Skeletal muscle satellite cell (primary cell): ENCODE data around the gene CYP17A1.
A peak's percentile ranks its signal among the peaks of the same experiment; 100 is the strongest.
"Not testable (repeated sequence)": the region's sequence is repeated elsewhere in the genome, so short reads cannot be mapped to it uniquely, and the experiment has no call there.

Source experiments
- H3K27me3 ChIP-seq: 2 replicates; pipeline ENCODE4 v1.7.0; 2013; ENCODE audit warnings: low read length; ENCODE audit not compliant: control insufficient read depth, insufficient read depth
- H3K36me3 ChIP-seq: 2 replicates; pipeline ENCODE4 v1.7.0; 2013; ENCODE audit warnings: mild to moderate bottlenecking, control low read depth, low read length; ENCODE audit not compliant: insufficient read depth
- H3K4me1 ChIP-seq: 2 replicates; pipeline ENCODE4 v1.7.0; 2013; ENCODE audit warnings: low read length; ENCODE audit not compliant: control insufficient read depth, insufficient read depth
- H3K4me2 ChIP-seq: 2 replicates; pipeline ENCODE4 v1.7.0; 2013; ENCODE audit warnings: mild to moderate bottlenecking, low read length
- H3K4me3 ChIP-seq: 2 replicates; pipeline ENCODE4 v1.7.0; 2013; ENCODE audit warnings: low read length
- H3K9ac ChIP-seq: 2 replicates; pipeline ENCODE4 v1.7.0; 2013; ENCODE audit warnings: mild to moderate bottlenecking, low read depth, low read length, moderate library complexity
- H3K9me3 ChIP-seq: replicated peaks from 2 replicates; pipeline ENCODE4 v1.7.0; 2013; ENCODE audit warnings: mild to moderate bottlenecking, control low read depth, low read length

Gene CYP17A1

DNA sequence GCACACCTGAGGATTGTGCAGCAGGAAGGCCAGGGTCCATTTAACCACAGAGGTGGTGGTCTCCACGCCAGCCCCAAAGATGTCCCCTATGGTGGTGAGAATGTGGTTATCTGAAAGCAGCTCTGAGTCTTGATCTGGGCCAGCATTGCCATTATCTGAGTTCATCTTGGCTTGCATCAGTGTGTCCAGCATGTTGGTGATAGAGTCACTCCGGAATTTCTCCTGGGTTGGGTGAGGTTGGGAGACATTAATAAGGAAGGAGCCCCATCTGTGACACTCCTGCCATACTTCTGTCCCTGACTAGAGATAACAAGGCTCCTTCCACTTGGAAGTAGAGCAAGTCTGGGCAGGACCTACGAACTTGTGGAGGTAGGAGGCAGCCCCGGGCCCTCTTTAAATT lies 4.2 kb downstream of the CYP17A1 start:
- Histone ChIP-seq H3K9ac (no peak overlapping the region), H3K27me3 (peaks cover 4% of the 10 kb centered on the region), H3K9me3 (no peaks in the 10 kb centered on the region), H3K4me2 (no peak overlapping the region), H3K4me1 (no peaks in the 10 kb centered on the region), H3K36me3 (no peaks in the 10 kb centered on the region), H3K4me3 (no peak overlapping the region)

DNA sequence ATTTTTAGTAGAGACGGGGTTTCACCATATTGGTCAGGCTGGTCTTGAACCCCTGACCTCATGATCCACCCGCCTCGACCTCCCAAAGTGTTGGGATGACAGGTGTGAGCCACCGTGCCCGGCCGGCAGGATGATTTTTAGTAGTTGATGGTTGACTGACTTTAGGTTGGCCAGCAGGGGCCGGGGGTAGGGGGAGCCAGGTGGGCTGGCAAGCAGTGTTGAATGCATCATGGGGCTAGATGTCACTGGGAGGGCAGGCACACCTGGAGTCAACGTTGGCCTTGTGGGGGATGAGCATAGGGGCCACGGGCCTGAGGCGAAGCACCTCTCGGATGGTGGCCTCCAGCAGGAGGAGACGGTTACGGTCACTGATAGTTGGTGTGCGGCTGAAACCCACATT lies 5.0 kb downstream of the CYP17A1 start:
- H3K36me3 ChIP-seq, result no peaks in the 10 kb centered on the region
- no peaks in the 10 kb centered on the region for H3K4me1 ChIP-seq
- no peaks in the 10 kb centered on the region for H3K9me3 ChIP-seq
- H3K4me3 ChIP-seq, result no peak overlapping the region
- H3K9ac ChIP-seq, result no peak overlapping the region
- no peak overlapping the region for H3K4me2 ChIP-seq
- H3K27me3 ChIP-seq, result peaks cover 4% of the 10 kb centered on the region

DNA sequence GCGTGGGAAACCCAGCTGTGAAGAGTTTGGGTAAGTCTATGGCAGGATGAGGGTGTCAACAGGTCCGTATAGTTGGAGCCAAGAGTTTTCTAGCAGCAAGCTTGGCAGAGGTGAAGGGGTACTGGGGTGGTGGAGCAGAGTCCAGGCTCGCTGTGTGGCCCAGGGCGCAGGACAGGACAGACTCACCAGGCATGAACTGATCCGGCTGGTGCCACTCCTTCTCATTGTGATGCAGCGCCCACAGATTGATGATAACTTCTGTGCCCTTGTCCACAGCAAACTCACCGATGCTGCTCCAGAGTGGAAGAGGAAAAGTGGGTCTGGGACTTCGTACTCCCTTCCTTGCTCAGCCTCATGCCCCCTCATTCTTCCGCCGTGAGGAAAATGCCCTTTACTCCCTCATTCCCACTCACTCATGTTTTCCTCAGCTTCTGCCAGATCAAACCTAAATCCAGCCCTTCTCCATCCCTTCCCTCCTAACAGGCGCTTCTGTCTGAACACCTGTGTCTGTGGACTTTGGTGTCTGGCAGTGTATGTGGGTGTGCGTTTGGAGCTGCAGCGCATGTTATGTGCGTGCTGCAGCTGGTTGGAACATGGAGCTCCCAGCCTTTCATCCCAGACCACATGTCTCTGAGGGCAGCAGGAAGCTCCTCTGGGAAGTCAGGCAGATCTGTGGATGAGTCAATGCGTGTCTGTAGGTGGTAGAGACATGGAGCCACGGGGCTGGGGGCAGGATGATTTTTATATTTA lies 5.7 kb downstream of the CYP17A1 start:
- Histone ChIP-seq H3K27me3 (peaks cover 4% of the 10 kb centered on the region), H3K4me3 (no peak overlapping the region), H3K4me2 (no peak overlapping the region), H3K4me1 (no peaks in the 10 kb centered on the region), H3K9me3 (no peaks in the 10 kb centered on the region), H3K9ac (no peak overlapping the region), H3K36me3 (no peaks in the 10 kb centered on the region)

DNA sequence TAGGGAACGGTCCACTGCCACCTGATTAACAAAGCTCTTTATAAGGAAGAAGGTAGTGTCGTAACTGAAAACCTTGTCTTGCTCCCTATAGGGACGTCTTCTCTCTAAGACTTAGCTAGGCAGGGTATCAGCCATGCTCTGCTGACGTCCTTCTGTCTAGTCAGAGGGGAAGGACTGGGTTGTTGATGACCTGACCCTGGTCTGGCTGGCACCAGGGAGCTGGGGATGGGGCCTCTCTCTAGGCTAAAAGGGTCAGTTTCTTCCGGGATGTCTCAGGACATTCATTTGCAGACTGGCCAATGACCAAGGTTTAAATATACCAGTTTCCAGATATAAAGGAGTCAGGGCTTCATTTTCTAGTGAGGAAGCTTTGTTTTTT lies 9.6 kb downstream of the CYP17A1 start:
- Histone ChIP-seq H3K9me3 (no peaks in the 10 kb centered on the region), H3K36me3 (no peaks in the 10 kb centered on the region), H3K4me1 (no peaks in the 10 kb centered on the region), H3K9ac (no peak overlapping the region), H3K4me2 (no peak overlapping the region), H3K4me3 (no peak overlapping the region), H3K27me3 (peaks cover 4% of the 10 kb centered on the region)

DNA sequence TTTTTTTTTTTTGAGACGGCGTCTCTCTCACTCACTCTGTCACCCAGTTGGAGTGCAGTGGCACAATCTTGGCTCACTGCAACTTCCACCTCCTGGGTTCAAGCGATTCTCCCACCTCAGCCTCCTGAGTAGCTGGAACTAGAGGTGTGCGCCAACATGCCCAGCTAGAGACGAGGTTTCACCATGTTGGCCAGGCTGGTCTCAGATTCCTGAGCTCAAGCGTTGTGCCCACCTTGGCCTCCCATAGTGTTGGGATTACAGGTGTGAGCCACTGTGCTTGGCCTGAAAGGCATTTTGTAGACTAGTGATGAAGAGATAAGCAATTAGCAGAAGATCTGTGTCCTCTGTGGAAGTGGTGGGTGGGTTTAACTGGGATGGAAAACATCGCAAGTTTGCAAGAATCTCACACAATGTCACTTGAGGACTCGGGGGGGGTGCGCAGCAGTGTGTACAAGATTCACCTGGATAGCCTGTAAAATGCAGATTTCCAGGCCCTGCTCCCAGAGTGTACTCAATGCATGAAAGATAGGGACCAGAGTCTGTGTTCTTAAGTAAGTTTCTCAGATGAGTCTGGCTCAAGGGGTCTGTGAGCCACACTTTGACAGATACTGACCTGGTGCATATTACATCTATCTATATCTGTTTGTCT lies 10.9 kb downstream of the CYP17A1 start:
- Histone ChIP-seq H3K4me2 (no peak overlapping the region), H3K4me1 (no peaks in the 10 kb centered on the region), H3K27me3 (peaks cover 4% of the 10 kb centered on the region), H3K9ac (no peak overlapping the region), H3K4me3 (no peak overlapping the region), H3K36me3 (no peaks in the 10 kb centered on the region), H3K9me3 (no peaks in the 10 kb centered on the region)

GRCh38 chr10:102824664-102825063 lies 12.5 kb downstream of the CYP17A1 start:
- Histone ChIP-seq H3K36me3 (no peaks in the 10 kb centered on the region), H3K27me3 (no peaks in the 10 kb centered on the region), H3K9ac (no peak overlapping the region), H3K9me3 (no peaks in the 10 kb centered on the region), H3K4me3 (no peak overlapping the region), H3K4me1 (no peaks in the 10 kb centered on the region), H3K4me2 (no peak overlapping the region)

GRCh38 chr10:102822222-102822621 lies 15.0 kb downstream of the CYP17A1 start:
- no peak overlapping the region for H3K9ac ChIP-seq
- H3K36me3 ChIP-seq, result no peaks in the 10 kb centered on the region
- no peak overlapping the region for H3K4me2 ChIP-seq
- no peak overlapping the region for H3K4me3 ChIP-seq
- H3K9me3 ChIP-seq, result no peaks in the 10 kb centered on the region
- H3K27me3 ChIP-seq, result no peaks in the 10 kb centered on the region
- no peaks in the 10 kb centered on the region for H3K4me1 ChIP-seq

GRCh38 chr10:102820008-102820407 lies 17.2 kb downstream of the CYP17A1 start:
- H3K27me3 ChIP-seq, H3K4me3 ChIP-seq, H3K36me3 ChIP-seq, H3K9ac ChIP-seq, H3K9me3 ChIP-seq, H3K4me2 ChIP-seq: not testable (repeated sequence)
- H3K4me1 ChIP-seq, result peaks cover 17% of the 10 kb centered on the region

DNA sequence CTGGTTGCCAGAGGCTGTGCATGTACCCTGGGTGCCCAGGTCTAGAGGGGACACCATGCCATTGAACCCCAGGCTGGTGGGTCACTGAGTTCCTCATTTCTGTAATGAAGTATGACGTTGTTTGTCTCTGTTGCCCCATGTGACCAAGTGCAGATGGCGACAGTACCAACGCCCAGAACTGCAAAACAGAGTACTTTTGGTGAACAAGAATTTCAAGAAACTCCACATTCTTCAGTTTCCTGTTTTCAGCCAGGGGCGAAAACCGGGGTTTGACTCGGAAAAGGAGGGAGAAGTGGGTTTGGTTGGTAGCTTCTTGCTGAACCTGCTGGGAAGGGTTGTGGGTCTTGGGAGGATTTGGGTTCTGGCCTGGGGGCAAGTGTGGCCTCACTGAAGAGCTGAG lies 18.2 kb downstream of the CYP17A1 start:
- Histone ChIP-seq H3K4me1 (peaks cover 27% of the 10 kb centered on the region), H3K27me3 (no peaks in the 10 kb centered on the region), H3K4me3 (no peak overlapping the region), H3K9me3 (no peaks in the 10 kb centered on the region), H3K4me2 (no peak overlapping the region), H3K36me3 (peaks cover 16% of the 10 kb centered on the region), H3K9ac (no peak overlapping the region)

- Histone ChIP-seq H3K9me3 (no peaks in the 10 kb centered on the region), H3K4me3 (no peak overlapping the region), H3K9ac (no peak overlapping the region), H3K27me3 (no peaks in the 10 kb centered on the region), H3K36me3 (peaks cover 35% of the 10 kb centered on the region), H3K4me2 (no peak overlapping the region), H3K4me1 (peaks cover 33% of the 10 kb centered on the region)
Measured at GRCh38 chr10:102817175-102817574, 20.0 kb downstream of the CYP17A1 start.

- H3K4me3 ChIP-seq, result no peak overlapping the region
- H3K9ac ChIP-seq, result peak overlapping the region; percentile 80
- no peaks in the 10 kb centered on the region for H3K27me3 ChIP-seq
- H3K9me3 ChIP-seq, result no peaks in the 10 kb centered on the region
- peak overlapping the region; percentile 40 for H3K4me2 ChIP-seq
- peaks cover 34% of the 10 kb centered on the region for H3K4me1 ChIP-seq
- peaks cover 47% of the 10 kb centered on the region for H3K36me3 ChIP-seq
Measured at GRCh38 chr10:102815790-102816549, 21.2 kb downstream of the CYP17A1 start.
